Ovary (tissue), 3 donors: ENCODE data around the gene NR3C2.

Experiments used
- EP300 ChIP-seq: sonication (generic); formaldehyde crosslinking; IDR thresholded peaks from one replicate; pipeline ENCODE4 v1.6.1; 2017; ENCODE audit warnings: antibody characterized with exemption
- POLR2A ChIP-seq: fragments of 450-650 bp; IDR thresholded peaks from one replicate; pipeline ENCODE4 v1.6.1; 2017; ENCODE audit warnings: antibody characterized with exemption, mild to moderate bottlenecking, moderate library complexity
- TF ChIP-seq, protein P1 (sequence below), 3 donors: fragments of 450-650 bp in 2 of 3; fragments of 200-600 bp in 1 of 3; IDR thresholded peaks; one replicate each; pipeline versions ENCODE4 v1.5.1 to v1.8.0; 2016 to 2022; ENCODE audit warnings: antibody characterized with exemption in 3 of 3, mild to moderate bottlenecking in 1 of 3
- donor health status: DM: no; HTN: no; CAD: no.

DNA sequence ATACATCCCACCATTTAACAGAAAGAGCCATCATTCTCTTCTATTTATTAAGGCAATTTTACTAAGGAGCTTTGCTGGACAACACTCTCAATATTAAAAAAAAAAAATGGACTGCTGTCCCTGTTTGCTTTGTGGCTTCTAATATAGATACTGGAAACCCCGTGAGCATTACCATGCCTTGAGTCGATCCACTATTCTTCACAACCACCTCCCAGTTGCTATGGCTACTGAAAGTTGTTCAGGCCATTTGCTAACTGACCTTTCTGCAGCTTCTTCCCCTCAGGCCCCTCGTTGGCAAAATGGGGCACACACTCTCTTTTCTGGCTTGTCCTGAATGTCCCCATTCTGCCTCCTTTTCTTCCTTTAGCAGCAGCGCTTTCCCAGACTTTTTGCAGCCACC is 340.4 kb downstream of the NR3C2 start:
- TF ChIP-seq, protein P1, sequence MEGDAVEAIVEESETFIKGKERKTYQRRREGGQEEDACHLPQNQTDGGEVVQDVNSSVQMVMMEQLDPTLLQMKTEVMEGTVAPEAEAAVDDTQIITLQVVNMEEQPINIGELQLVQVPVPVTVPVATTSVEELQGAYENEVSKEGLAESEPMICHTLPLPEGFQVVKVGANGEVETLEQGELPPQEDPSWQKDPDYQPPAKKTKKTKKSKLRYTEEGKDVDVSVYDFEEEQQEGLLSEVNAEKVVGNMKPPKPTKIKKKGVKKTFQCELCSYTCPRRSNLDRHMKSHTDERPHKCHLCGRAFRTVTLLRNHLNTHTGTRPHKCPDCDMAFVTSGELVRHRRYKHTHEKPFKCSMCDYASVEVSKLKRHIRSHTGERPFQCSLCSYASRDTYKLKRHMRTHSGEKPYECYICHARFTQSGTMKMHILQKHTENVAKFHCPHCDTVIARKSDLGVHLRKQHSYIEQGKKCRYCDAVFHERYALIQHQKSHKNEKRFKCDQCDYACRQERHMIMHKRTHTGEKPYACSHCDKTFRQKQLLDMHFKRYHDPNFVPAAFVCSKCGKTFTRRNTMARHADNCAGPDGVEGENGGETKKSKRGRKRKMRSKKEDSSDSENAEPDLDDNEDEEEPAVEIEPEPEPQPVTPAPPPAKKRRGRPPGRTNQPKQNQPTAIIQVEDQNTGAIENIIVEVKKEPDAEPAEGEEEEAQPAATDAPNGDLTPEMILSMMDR (IDR thresholded peaks at IDR 0.05): no peak
- no peak for TF ChIP-seq EP300
- no peak for TF ChIP-seq POLR2A
